Skeletal muscle satellite cell (primary cell): ENCODE results near the gene FILIP1.

Experiments used
- H3K27me3 ChIP-seq: 2 replicates; pipeline ENCODE4 v1.7.0; 2013; ENCODE audit warnings: low read length; ENCODE audit not compliant: control insufficient read depth, insufficient read depth
- H3K36me3 ChIP-seq: 2 replicates; pipeline ENCODE4 v1.7.0; 2013; ENCODE audit warnings: mild to moderate bottlenecking, control low read depth, low read length; ENCODE audit not compliant: insufficient read depth
- H3K4me1 ChIP-seq: 2 replicates; pipeline ENCODE4 v1.7.0; 2013; ENCODE audit warnings: low read length; ENCODE audit not compliant: control insufficient read depth, insufficient read depth
- H3K4me2 ChIP-seq: 2 replicates; pipeline ENCODE4 v1.7.0; 2013; ENCODE audit warnings: mild to moderate bottlenecking, low read length
- H3K4me3 ChIP-seq: 2 replicates; pipeline ENCODE4 v1.7.0; 2013; ENCODE audit warnings: low read length
- H3K9ac ChIP-seq: 2 replicates; pipeline ENCODE4 v1.7.0; 2013; ENCODE audit warnings: mild to moderate bottlenecking, low read depth, low read length, moderate library complexity
- H3K9me3 ChIP-seq: replicated peaks from 2 replicates; pipeline ENCODE4 v1.7.0; 2013; ENCODE audit warnings: mild to moderate bottlenecking, control low read depth, low read length

The FILIP1 gene

DNA sequence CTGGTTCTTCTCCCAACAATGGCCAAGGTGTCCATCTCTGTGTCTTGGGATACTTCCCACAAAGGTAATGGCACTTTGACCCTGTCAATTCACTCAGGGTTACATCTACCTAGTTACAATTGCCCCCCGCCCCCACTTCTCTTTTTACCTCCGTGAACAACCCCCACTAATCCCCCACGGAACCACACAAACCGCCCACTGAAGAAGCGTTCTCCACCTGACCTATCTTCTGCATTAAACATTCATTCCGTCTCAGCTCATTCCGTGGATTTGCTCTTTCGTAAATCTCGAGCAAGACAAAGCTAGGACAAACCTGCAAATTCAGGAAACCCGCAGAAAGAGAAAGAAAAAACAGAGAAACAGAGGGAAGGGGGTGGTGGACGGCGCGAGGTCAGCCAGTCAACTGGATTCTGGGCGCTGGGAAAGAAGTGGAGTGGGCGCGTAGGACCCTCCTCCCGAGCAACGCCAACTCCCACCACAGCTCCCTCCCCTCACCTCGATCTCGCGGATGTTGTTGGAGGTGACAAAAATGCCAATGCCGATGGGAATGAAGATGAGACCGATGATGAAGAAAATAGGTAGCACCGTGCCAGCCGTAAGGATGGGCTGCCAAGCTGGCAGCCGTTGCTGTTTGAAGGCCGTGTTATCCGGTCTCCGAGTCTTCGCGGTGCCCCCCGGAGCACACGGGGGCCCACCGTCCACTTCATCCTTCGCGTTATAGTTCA lies 209.5 kb downstream of the FILIP1 start:
- Histone ChIP-seq H3K9ac (peak overlapping the region; percentile 96), H3K27me3 (no peaks in the 10 kb centered on the region), H3K4me1 (peaks cover 24% of the 10 kb centered on the region), H3K4me3 (peak overlapping the region; percentile 96), H3K9me3 (no peaks in the 10 kb centered on the region), H3K36me3 (no peaks in the 10 kb centered on the region), H3K4me2 (peak overlapping the region; percentile 92)

DNA sequence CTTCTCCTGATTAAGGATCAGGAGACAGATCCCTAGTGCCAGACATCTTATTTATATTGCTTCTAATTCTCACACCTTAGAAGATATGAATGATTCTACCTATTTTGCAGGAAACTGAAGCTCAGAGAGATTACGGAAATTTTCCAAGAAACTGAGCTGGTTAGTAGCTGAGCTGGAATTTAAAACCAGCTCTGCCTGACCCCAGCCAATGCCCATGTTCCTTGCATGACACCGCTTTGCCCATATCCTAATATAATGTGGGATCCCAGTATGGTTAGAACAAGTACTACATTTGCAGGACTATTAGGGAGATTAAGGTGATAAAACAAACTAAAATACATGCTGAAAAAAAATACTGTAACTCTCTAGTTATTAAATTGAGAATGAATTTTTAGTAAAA lies 210.9 kb downstream of the FILIP1 start:
- H3K27me3 ChIP-seq, result no peaks in the 10 kb centered on the region
- peak overlapping the region; percentile 92 for H3K4me2 ChIP-seq
- H3K9ac ChIP-seq, result peak overlapping the region; percentile 96
- H3K9me3 ChIP-seq, result no peaks in the 10 kb centered on the region
- H3K4me1 ChIP-seq, result peaks cover 31% of the 10 kb centered on the region
- peak overlapping the region; percentile 96 for H3K4me3 ChIP-seq
- H3K36me3 ChIP-seq, result no peaks in the 10 kb centered on the region

DNA sequence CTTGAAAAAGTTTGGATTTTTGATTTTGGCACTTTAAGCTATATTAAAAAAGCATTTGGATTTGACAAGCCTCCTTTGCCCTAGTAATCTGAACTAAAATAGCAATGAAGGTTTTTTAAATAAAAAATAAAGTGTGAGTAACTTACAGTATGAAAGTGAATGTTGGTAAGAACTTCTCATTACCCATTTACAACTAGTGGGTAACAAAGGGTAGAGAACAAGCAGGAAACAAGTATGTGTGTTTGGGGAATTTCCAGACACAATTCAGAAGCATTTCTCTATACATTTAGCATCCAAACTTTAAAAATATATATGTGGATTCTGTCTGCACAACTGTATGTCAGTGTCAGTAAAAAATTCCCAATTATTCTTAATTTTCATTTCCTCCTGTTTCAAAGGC lies 211.9 kb downstream of the FILIP1 start:
- Histone ChIP-seq H3K4me2 (peak overlapping the region; percentile 92), H3K27me3 (no peaks in the 10 kb centered on the region), H3K4me3 (peak overlapping the region; percentile 33), H3K9ac (peak overlapping the region; percentile 96), H3K4me1 (peaks cover 31% of the 10 kb centered on the region), H3K9me3 (no peaks in the 10 kb centered on the region), H3K36me3 (no peaks in the 10 kb centered on the region)

DNA sequence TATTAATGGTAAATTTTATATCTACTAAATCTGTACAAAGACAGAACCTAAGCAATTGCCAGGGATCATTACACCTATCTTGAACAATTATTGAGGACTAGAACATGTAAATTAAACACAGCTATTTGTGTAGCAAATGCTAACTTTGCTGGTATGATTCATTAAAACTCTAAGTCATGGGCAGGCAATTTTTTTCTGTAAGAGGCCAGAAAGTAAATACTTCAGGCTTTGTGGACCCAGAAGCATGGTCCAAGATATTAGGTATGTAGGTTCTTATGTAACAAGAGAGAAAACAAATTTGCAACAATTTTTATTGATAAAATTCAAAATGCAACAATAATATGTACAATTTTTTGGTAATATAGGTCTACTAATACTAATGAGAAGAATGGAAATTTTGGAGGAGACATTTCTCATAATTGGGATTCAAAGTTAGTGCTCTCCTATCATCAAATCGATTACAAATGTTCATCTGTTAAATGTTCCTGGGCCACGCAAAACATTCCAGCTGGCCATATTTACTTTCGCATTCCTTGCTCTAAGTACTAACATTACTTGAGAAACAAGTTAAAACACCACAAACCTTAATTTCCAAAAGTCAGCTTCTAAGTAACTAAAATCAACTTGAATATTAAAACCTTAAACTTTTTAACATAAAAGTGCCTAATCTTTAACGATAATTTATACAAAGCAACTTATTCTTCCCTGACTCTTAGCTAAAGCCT lies 213.3 kb downstream of the FILIP1 start:
- H3K9me3 ChIP-seq, result no peaks in the 10 kb centered on the region
- no peak overlapping the region for H3K9ac ChIP-seq
- H3K4me1 ChIP-seq, result peaks cover 39% of the 10 kb centered on the region
- no peak overlapping the region for H3K4me3 ChIP-seq
- H3K4me2 ChIP-seq, result peak overlapping the region; percentile 14
- no peaks in the 10 kb centered on the region for H3K27me3 ChIP-seq
- no peaks in the 10 kb centered on the region for H3K36me3 ChIP-seq

DNA sequence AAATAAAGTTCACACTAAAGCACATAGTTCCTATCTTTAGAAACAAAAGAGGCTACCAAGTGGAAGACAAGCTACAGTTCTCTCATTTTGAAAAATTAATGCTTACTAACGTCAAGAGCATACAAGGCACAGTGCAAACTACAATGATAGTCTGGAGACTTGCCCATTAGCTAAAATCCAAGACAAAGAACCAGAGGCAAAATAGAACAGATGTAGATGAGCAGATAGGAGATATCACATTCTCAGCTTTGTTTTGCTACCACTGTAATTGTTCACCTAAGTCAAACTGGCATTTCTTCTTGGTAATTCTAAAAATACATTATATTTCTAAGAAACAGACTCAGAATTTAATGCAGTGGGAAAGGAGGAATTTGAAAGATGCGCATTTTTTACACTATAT lies 214.2 kb downstream of the FILIP1 start:
- Histone ChIP-seq H3K4me1 (peaks cover 45% of the 10 kb centered on the region), H3K9ac (no peak overlapping the region), H3K27me3 (no peaks in the 10 kb centered on the region), H3K4me2 (no peak overlapping the region), H3K9me3 (no peaks in the 10 kb centered on the region), H3K36me3 (no peaks in the 10 kb centered on the region), H3K4me3 (no peak overlapping the region)

DNA sequence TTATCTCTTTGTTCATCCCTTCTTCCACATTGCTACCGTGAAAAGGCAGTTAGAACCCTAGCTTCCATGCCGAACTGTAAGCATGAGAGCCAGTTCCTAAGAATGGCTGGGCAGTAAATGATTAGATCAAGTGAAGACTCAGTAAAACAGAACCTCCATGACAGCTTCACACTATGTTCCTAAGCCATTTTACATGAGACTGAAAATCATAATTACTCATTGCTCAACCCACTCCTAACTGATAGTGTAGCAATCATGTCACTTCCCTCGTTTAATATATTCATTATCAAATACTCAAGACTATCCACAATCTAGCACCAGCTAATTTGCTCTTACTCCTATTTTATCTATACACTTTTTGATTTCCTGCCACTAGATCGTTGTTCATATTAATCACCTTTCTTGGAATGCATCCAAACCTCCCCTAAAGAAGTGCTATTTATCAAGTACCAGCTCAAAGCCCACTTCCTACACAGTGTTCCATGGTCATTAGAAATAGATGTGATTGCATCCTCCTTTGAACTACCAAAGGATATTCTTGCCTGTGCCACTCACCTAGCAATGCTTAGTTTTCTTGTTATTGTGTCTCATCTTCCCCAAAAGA lies 215.0 kb downstream of the FILIP1 start:
- H3K36me3 ChIP-seq, result no peaks in the 10 kb centered on the region
- H3K27me3 ChIP-seq, result no peaks in the 10 kb centered on the region
- H3K9me3 ChIP-seq, result no peaks in the 10 kb centered on the region
- no peak overlapping the region for H3K9ac ChIP-seq
- H3K4me3 ChIP-seq, result no peak overlapping the region
- H3K4me1 ChIP-seq, result peaks cover 47% of the 10 kb centered on the region
- no peak overlapping the region for H3K4me2 ChIP-seq

DNA sequence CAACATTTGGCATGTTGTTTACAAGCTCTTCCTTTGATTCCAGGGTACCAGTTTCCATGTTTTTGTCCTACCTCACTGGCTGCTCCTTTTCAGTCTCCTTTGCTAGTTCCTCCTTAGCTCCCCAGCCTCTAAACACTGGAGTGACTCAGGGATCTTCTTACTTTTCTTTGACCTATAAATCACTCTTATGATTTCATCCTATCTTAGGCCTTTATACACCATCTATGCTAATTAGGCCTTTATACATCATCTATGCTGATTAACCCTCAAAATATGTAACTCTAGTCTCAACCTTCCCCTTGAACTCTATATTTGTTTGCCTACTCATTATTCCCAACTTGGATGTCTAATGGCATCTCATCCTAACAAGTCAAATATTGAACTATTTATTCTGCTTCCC lies 218.5 kb downstream of the FILIP1 start:
- Histone ChIP-seq H3K4me3 (no peak overlapping the region), H3K4me1 (peaks cover 29% of the 10 kb centered on the region), H3K36me3 (peaks cover 9% of the 10 kb centered on the region), H3K4me2 (peak overlapping the region; percentile 29), H3K9me3 (no peaks in the 10 kb centered on the region), H3K27me3 (no peaks in the 10 kb centered on the region), H3K9ac (no peak overlapping the region)

DNA sequence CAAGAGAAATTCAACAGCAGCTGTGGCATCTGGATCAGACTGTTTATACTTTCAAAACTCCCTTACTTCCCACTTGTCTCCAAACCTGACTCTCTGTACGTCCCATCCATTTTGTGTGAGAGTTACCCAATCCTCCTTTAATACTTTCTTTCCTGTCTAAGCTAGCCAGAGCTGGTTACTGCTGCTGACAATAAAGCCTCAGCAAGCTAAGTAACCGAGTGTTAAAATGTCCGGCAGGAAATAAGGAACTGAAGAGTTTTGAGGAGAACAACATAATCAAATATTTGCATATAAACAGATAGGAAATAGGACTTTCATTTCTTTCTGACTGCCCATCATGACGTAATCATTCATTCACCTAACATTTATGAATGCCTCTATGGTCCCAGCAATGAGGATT lies 220.6 kb downstream of the FILIP1 start:
- Histone ChIP-seq H3K27me3 (no peaks in the 10 kb centered on the region), H3K36me3 (peaks cover 9% of the 10 kb centered on the region), H3K4me2 (no peak overlapping the region), H3K9ac (no peak overlapping the region), H3K4me1 (peaks cover 16% of the 10 kb centered on the region), H3K4me3 (no peak overlapping the region), H3K9me3 (no peaks in the 10 kb centered on the region)

DNA sequence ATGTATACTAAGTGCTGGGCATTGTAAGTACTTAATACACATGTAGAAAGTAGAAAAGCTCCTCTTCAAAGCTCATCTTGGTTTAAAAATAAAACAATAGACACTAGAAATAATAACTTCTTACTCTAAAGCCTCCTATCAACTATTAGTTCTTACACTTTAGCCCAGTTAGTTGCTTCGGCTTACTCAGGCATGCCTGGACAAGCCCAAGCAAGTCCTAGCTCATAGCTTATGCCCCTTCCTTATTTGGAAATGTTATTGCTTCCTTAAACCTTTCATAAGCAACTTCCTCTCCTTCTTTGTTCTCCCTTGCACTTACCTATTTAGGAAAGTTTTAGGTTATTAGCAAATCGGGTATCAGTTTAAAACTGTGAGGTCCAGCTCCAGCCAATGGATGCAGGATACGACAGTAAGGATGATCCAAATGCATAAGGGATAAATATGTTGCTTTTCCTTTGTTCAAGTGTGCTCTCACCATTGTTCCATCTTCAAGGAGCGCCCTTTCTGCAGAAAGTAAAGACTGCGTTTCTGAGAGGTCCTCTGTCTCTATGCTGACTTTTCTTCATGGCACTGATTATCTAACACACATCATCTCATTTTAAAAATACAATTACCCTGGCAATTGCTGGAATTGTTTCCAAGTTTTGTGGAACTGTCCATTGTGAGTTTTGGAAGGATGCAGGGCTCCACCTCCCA lies 221.3 kb downstream of the FILIP1 start:
- peaks cover 9% of the 10 kb centered on the region for H3K36me3 ChIP-seq
- no peak overlapping the region for H3K9ac ChIP-seq
- peaks cover 16% of the 10 kb centered on the region for H3K4me1 ChIP-seq
- no peak overlapping the region for H3K4me2 ChIP-seq
- no peak overlapping the region for H3K4me3 ChIP-seq
- no peaks in the 10 kb centered on the region for H3K27me3 ChIP-seq
- no peaks in the 10 kb centered on the region for H3K9me3 ChIP-seq

DNA sequence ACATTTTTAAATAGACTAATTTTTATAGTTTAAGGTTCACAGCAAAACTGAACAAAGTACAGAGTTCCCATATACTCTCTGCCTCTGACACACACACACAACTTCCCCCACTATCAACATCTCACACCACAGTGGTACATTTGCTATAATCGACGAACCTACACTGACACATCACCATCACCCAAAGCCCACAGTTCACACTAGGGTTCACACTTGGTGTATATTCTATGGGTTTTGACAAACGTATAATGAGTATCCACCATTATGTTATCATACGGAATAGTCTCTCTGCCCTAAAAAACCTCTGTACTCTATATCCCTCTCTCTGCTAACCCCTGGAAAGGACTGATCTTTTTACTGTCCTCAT lies 224.6 kb downstream of the FILIP1 start:
- Histone ChIP-seq H3K4me1 (no peaks in the 10 kb centered on the region), H3K4me2 (no peak overlapping the region), H3K27me3 (no peaks in the 10 kb centered on the region), H3K4me3 (no peak overlapping the region), H3K36me3 (peaks cover 12% of the 10 kb centered on the region), H3K9me3 (no peaks in the 10 kb centered on the region), H3K9ac (no peak overlapping the region)

DNA sequence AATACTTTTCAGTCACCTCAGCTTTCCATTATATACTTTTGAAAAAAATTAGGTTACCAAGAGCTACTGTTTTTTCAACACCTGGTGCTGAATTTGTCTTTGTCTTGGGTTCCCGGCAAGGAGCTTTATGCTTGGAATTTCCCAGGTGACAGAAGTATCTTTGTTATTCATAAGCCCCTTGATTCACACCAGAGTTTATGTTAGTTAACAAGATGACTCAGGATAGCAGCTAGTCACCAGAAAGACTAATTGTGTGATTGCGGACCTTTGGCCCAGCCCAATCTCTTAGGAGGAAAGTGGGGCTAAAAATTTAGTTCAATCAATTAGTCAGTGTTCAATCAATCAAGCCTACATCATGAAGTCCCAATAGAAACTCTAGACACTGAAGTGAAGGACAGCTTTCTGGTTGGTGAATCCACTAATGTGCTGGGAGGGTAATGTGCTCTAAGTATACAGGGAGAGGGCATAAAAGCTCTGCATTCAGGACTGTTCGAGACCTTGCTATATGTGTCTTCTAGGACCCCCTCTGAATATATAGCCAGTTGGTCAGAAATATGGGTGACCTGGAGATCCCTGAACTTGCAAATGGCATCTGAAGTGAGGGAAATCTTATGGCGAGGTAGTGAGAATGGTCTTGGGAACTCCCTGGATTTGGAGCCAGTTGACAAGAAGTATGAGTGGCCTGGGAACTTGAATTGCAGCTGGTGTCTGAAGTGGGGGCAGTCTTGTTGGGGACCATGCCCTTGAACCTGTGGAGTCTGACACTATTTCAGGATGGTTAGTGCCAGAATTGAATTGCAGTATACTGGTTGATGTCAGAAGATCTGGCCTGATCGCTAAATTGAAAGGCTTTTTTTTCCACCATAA lies 225.2 kb downstream of the FILIP1 start:
- Histone ChIP-seq H3K9ac (no peak overlapping the region), H3K27me3 (no peaks in the 10 kb centered on the region), H3K4me3 (no peak overlapping the region), H3K36me3 (peaks cover 18% of the 10 kb centered on the region), H3K9me3 (no peaks in the 10 kb centered on the region), H3K4me2 (no peak overlapping the region), H3K4me1 (no peaks in the 10 kb centered on the region)
